Activated CD4-positive, CD25-positive, alpha-beta regulatory T cell (primary cell): ENCODE results near the gene PDCL2.

Source experiments
- DNase-seq, 4 experiments: peaks; one replicate each; lab custom pipeline; 2025; lab: John Stamatoyannopoulos, UW

PDCL2 gene

DNA sequence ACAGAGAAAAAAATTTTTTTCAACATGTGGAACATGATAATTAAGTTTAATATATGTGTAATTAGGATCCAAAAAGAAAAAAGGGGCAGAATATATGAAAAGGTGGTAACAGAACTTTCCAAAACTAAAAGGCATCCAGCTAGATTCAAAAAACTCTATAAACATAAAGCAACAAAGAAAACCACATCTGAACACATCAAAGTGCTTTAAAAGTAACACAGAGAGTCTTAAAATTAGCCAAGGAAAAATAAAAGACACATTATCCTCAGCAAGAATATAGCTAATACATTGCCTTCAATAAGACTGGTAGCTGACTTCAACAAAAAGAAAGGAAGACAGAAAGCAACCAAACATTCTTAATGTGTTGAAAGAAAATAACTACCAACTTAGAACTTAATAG is 53.5 kb downstream of the PDCL2 start:
- no peak for DNase-seq

GRCh38 chr4:55534306-55534705 is 57.7 kb downstream of the PDCL2 start:
- DNase-seq = no peak

DNA sequence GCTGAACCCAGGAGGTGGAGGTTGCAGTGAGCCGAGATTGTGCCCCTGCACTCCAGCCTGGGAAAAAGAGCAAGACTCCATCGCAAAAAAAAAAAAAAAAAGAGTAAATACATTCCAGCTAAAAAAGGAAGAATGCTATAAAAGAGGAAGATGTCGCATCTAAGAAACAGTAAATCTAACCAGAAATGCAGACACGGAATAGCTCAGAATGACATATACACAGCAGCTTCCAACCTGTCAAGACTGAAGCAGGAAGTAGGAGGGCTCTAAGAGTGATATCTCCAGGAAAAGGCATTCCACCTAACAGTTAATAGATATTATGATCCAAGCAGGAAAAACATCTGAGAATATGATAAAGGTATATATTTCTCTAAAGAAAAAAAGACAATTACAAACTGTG is 61.4 kb downstream of the PDCL2 start:
- no peak for DNase-seq

- DNase-seq = no peak
Measured at GRCh38 chr4:55530167-55530566, 61.9 kb downstream of the PDCL2 start.

GRCh38 chr4:55528491-55528890 is 63.6 kb downstream of the PDCL2 start:
- DNase-seq = no peak

DNA sequence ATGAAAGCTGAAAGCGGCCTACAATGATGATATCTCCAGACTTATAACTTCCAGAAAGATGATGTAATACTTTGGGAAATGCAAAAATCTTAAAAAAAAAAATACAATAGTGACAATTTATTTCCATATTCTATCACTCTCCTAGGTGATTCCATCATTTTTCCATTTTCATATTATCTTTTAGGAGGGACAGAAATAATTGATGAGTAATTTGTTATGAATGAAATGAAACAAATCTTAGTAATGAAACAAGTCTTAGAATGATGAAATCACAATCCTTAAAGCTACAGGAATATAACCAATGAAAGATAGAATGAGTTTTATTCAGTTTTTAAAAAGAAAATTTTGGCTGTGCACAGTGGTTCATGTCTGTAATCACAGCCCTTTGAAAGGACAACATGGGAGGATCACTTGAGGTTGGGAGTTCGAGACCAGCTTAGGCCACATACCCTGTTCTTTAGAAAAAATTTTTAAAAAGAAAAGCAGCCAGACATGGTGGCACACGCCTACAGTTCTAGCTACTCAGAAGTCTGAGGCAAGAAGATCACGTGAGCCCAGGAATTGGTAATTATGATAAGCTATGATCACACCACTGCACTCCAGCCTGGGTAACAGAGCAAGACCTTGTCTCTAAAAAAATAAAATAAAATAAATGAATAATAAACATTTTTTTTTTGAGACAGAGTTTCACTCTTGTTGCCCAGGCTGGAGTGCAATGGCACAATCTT is 67.0 kb downstream of the PDCL2 start:
- DNase-seq = no peak

- DNase-seq = no peak
Measured at GRCh38 chr4:55518442-55518841, 73.6 kb downstream of the PDCL2 start.

DNA sequence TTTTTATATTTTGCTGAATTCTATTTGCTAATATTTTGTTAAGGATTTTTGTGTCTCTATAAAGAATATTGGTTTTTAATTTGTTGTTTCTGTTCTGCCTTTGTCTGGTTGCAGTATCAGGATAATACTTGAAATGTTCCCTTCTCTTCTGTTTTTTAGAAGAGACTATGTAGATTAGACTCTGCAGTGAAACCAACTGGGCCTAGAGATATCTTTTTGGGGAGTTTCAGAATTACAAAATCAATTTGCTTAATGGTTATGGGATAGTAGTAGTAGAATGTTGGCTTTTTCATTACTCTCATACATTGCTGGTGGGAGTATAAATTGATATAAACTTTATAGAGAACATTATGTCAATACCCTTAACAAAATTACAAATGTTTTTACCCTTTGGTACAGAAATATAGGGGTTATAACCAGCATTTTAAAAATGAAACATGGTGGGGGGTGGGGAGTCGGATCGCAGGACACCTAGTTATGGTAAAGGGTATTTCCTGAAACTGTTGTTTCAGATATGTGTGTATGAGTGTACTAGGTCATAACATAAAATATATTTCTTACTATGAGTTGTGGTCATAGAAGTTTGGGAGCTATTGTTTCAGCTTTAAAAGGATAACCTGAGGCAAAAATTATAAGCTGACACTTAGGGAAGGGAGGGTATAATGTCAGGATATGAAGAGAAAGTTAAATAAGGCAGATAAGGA is 74.4 kb downstream of the PDCL2 start:
- DNase-seq = no peak

DNA sequence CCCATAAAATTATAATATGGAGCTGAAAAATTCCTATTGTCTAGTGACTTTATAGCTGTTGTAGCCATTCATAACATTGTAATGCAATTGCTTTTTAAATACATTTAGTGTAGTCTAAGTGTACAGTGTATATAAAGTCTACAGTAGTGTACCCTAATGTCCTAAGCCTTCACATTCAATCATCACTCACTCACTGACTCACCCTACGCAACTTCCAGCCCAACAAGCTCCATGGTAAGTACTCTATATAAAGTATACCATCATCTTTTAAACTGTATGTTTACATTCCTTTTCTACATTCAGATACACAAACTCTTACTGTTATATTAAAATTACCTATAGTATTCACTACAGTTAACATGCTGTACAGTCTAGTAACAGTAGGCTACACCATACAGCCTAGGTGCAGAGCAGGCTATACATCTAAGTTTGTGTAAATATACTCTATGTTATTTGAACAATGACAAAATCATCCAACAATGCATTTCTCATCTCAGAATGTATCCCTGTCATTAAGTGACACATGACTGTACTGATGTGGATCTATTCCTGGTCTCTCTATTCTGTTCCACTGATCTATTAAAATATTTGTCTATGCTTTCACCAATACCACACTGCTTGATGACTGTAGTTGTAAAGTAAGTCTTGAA is 79.0 kb downstream of the PDCL2 start:
- DNase-seq = no peak

DNA sequence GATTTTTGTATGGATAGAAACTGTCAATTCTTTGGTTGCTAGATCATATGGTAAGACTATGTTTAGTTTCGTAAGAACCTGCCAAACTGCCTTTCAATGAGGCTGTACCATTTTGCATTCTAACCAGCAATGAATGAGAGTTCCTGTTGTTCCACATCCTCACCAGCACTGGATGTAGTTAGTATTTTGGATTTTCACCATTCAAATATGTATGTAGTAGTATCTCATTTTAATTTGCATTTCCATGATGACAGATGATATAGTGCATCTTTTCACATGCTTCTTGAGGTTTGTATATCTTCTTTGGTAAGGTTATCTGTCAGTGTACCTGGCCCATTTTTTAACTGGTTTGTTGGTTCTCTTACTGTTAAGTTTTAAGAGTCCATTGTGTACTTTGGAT is 80.0 kb downstream of the PDCL2 start:
- DNase-seq = no peak

GRCh38 chr4:55510685-55511084 is 81.4 kb downstream of the PDCL2 start:
- no peak for DNase-seq

- no peak for DNase-seq
Measured at GRCh38 chr4:55509266-55509665, 82.8 kb downstream of the PDCL2 start.

- DNase-seq = no peak
Measured at GRCh38 chr4:55507612-55508011, 84.4 kb downstream of the PDCL2 start.
